WERI-Rb-1 (cell line): ENCODE data around the gene RARB.

Experiments
- DNase-seq: peaks from one replicate; pipeline ENCODE4 v3.0.0-alpha.2; 2020
- H3K27ac ChIP-seq: fragments of 250-450 bp; sonication (Bioruptor Pico); 2 replicates; pipeline ENCODE4 v1.5.1; 2020; ENCODE audit warnings: mild to moderate bottlenecking, moderate library complexity
- H3K27me3 ChIP-seq: fragments of 250-450 bp; sonication (Bioruptor Pico); 2 replicates; pipeline ENCODE4 v1.5.1; 2021; ENCODE audit warnings: mild to moderate bottlenecking, low read depth, moderate library complexity; ENCODE audit not compliant: insufficient read depth, severe bottlenecking
- H3K36me3 ChIP-seq: fragments of 250-450 bp; sonication (Bioruptor Pico); 2 replicates; pipeline ENCODE4 v1.5.1; 2020; ENCODE audit warnings: mild to moderate bottlenecking, moderate library complexity
- H3K4me3 ChIP-seq: 2 replicates; pipeline ENCODE4 v1.5.1; 2011; ENCODE audit warnings: low read depth, mild to moderate bottlenecking, control low read depth, low read length
- H3K9me3 ChIP-seq: fragments of 250-450 bp; sonication (Bioruptor Pico); 2 replicates; pipeline ENCODE4 v1.5.1; 2021; ENCODE audit warnings: mild to moderate bottlenecking, moderate library complexity; ENCODE audit not compliant: severe bottlenecking
- CTCF ChIP-seq: IDR thresholded peaks from 2 replicates; pipeline ENCODE4 v1.5.1; 2011; ENCODE audit warnings: low read depth, mild to moderate bottlenecking, control low read depth, inconsistent platforms, low read length

Gene RARB

GRCh38 chr3:25427942-25428788 is at the start of gene RARB:
TSS of gene RARB (plus strand) at chr3:25428263. CDS start at chr3:25428732, 469 bp downstream.
- Histone ChIP-seq H3K4me3 (no peak within 1 kb of the TSS), H3K9me3 (no peaks in the 10 kb centered on the region), H3K27me3 (no peaks in the 10 kb centered on the region), H3K27ac (no peak within 1 kb of the TSS), H3K36me3 (no peaks in the 10 kb centered on the region)
- TF ChIP-seq CTCF, result no peak
- no peak for DNase-seq

GRCh38 chr3:25378786-25379311 is 49.2 kb upstream of the RARB start:
- Histone ChIP-seq H3K36me3 (no peaks in the 10 kb centered on the region), H3K27ac (no peak overlapping the region), H3K9me3 (no peaks in the 10 kb centered on the region), H3K4me3 (no peak overlapping the region), H3K27me3 (no peaks in the 10 kb centered on the region)
- DNase-seq, result no peak
- no peak for TF ChIP-seq CTCF

- no peak for TF ChIP-seq CTCF
- H3K4me3 ChIP-seq, result no peak overlapping the region
- no peak for DNase-seq
- no peaks in the 10 kb centered on the region for H3K27me3 ChIP-seq
- H3K27ac ChIP-seq, result no peak overlapping the region
- H3K36me3 ChIP-seq, result no peaks in the 10 kb centered on the region
- H3K9me3 ChIP-seq, result no peaks in the 10 kb centered on the region
These were observed 47.8 kb upstream of the RARB start for GRCh38 chr3:25380222-25380739.

- no peak for DNase-seq
- no peak overlapping the region for H3K4me3 ChIP-seq
- H3K36me3 ChIP-seq, result no peaks in the 10 kb centered on the region
- H3K27me3 ChIP-seq, result no peaks in the 10 kb centered on the region
- no peak for TF ChIP-seq CTCF
- no peaks in the 10 kb centered on the region for H3K9me3 ChIP-seq
- H3K27ac ChIP-seq, result no peak overlapping the region
These were observed 47.0 kb upstream of the RARB start for GRCh38 chr3:25381083-25381482.

GRCh38 chr3:25384471-25384870 is 43.6 kb upstream of the RARB start:
- no peak for DNase-seq

More at GRCh38 chr3:25384471-25384870, 43.6 kb upstream of the RARB start:
- H3K4me3 ChIP-seq, result no peak overlapping the region
- no peaks in the 10 kb centered on the region for H3K27me3 ChIP-seq
- H3K9me3 ChIP-seq, result no peaks in the 10 kb centered on the region
- H3K27ac ChIP-seq, result no peak overlapping the region
- H3K36me3 ChIP-seq, result no peaks in the 10 kb centered on the region
- no peak for TF ChIP-seq CTCF
